ENCODE measurements around the gene TMEM33.

The TMEM33 gene

GRCh38 chr4:41933997-41934503, 1.2 kb upstream of the TMEM33 start:
- Histone ChIP-seq H3K27ac (replicated peaks) (peak overlapping the region; percentile 76), H3K27me3 (ENCODE audit: insufficient read depth, poor library complexity, severe bottlenecking) (no peaks in the 10 kb centered on the region), H3K4me3 (replicated peaks; ENCODE audit: insufficient read depth, low read length) (peak overlapping the region; percentile 98)
- DNase-seq (ENCODE audit: low read depth in 1 of 2, low spot score in 1 of 2), result peak; percentile 86 to 88
- TF ChIP-seq, protein P1, sequence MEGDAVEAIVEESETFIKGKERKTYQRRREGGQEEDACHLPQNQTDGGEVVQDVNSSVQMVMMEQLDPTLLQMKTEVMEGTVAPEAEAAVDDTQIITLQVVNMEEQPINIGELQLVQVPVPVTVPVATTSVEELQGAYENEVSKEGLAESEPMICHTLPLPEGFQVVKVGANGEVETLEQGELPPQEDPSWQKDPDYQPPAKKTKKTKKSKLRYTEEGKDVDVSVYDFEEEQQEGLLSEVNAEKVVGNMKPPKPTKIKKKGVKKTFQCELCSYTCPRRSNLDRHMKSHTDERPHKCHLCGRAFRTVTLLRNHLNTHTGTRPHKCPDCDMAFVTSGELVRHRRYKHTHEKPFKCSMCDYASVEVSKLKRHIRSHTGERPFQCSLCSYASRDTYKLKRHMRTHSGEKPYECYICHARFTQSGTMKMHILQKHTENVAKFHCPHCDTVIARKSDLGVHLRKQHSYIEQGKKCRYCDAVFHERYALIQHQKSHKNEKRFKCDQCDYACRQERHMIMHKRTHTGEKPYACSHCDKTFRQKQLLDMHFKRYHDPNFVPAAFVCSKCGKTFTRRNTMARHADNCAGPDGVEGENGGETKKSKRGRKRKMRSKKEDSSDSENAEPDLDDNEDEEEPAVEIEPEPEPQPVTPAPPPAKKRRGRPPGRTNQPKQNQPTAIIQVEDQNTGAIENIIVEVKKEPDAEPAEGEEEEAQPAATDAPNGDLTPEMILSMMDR (IDR thresholded peaks at IDR 0.05; ENCODE audit: insufficient read depth, low read length), result no peak
- no peak for TF ChIP-seq SPI1 (IDR thresholded peaks at IDR 0.05; ENCODE audit: borderline replicate concordance, low read depth)
- TF ChIP-seq, protein P2, sequence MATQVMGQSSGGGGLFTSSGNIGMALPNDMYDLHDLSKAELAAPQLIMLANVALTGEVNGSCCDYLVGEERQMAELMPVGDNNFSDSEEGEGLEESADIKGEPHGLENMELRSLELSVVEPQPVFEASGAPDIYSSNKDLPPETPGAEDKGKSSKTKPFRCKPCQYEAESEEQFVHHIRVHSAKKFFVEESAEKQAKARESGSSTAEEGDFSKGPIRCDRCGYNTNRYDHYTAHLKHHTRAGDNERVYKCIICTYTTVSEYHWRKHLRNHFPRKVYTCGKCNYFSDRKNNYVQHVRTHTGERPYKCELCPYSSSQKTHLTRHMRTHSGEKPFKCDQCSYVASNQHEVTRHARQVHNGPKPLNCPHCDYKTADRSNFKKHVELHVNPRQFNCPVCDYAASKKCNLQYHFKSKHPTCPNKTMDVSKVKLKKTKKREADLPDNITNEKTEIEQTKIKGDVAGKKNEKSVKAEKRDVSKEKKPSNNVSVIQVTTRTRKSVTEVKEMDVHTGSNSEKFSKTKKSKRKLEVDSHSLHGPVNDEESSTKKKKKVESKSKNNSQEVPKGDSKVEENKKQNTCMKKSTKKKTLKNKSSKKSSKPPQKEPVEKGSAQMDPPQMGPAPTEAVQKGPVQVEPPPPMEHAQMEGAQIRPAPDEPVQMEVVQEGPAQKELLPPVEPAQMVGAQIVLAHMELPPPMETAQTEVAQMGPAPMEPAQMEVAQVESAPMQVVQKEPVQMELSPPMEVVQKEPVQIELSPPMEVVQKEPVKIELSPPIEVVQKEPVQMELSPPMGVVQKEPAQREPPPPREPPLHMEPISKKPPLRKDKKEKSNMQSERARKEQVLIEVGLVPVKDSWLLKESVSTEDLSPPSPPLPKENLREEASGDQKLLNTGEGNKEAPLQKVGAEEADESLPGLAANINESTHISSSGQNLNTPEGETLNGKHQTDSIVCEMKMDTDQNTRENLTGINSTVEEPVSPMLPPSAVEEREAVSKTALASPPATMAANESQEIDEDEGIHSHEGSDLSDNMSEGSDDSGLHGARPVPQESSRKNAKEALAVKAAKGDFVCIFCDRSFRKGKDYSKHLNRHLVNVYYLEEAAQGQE (IDR thresholded peaks at IDR 0.05; ENCODE audit: insufficient replicate concordance, low read depth), result peak; percentile 19
- TF ChIP-seq GABPA (IDR thresholded peaks at IDR 0.05; ENCODE audit: low read depth), result no peak
- no peak; the same call in 1 of the 2 replicates for TF ChIP-seq POLR2AphosphoS5 (IDR thresholded peaks at IDR 0.05; ENCODE audit: low read depth)

- TF ChIP-seq GABPA (IDR thresholded peaks at IDR 0.05; ENCODE audit: low read depth) (no peak), SPI1 (IDR thresholded peaks at IDR 0.05; ENCODE audit: borderline replicate concordance, low read depth) (no peak), POLR2AphosphoS5 (IDR thresholded peaks at IDR 0.05; ENCODE audit: low read depth) (no peak)
- TF ChIP-seq, protein P1 (IDR thresholded peaks at IDR 0.05; ENCODE audit: insufficient read depth, low read length), result no peak
- TF ChIP-seq, protein P2 (IDR thresholded peaks at IDR 0.05; ENCODE audit: insufficient replicate concordance, low read depth), result no peak
- Histone ChIP-seq H3K27ac (replicated peaks) (peak overlapping the region; percentile 76), H3K4me3 (replicated peaks; ENCODE audit: insufficient read depth, low read length) (peak overlapping the region; percentile 98), H3K27me3 (ENCODE audit: insufficient read depth, poor library complexity, severe bottlenecking) (no peaks in the 10 kb centered on the region)
- peak in 1 of 2 experiments; percentile 51 for DNase-seq (ENCODE audit: low read depth in 1 of 2, low spot score in 1 of 2)
These were observed 722 bp upstream of the TMEM33 start for GRCh38 chr4:41934514-41934900.

- TF ChIP-seq SPI1 (IDR thresholded peaks at IDR 0.05; ENCODE audit: borderline replicate concordance, low read depth), result no peak
- TF ChIP-seq, protein P1 (IDR thresholded peaks at IDR 0.05; ENCODE audit: insufficient read depth, low read length), result no peak
- no peak for TF ChIP-seq GABPA (IDR thresholded peaks at IDR 0.05; ENCODE audit: low read depth)
- no peak for TF ChIP-seq POLR2AphosphoS5 (IDR thresholded peaks at IDR 0.05; ENCODE audit: low read depth)
- TF ChIP-seq, protein P2 (IDR thresholded peaks at IDR 0.05; ENCODE audit: insufficient replicate concordance, low read depth), result no peak
- DNase-seq (ENCODE audit: low read depth in 1 of 2, low spot score in 1 of 2), result peak in 1 of 2 experiments; percentile 19
- no peaks in the 10 kb centered on the region for H3K27me3 ChIP-seq (ENCODE audit: insufficient read depth, poor library complexity, severe bottlenecking)
- H3K27ac ChIP-seq (replicated peaks), result peak overlapping the region; percentile 76
- peak overlapping the region; percentile 98 for H3K4me3 ChIP-seq (replicated peaks; ENCODE audit: insufficient read depth, low read length)
These were observed 408 bp downstream of the TMEM33 start for GRCh38 chr4:41935652-41936021.

All from HL-60 (cell line).